Thymus (tissue), 11 donors: ENCODE data around the gene TAS2R41. TPM values are rescaled to one million over a fixed set of nuclear protein-coding genes. Genes with fewer than 3 reads are reported as not detected.

Source experiments
- DNase-seq, 9 donors: peaks; one replicate each; pipeline ENCODE4 v3.0.0-alpha.2; 2013; ENCODE audit warnings: low spot score in 9 of 9, low read depth in 6 of 9, missing footprints in 1 of 9
- H3K27ac ChIP-seq, 2 donors: one replicate each; pipeline ENCODE4 v1.5.1; 2013; ENCODE audit warnings: control low read depth in 1 of 2, low read depth in 1 of 2, low read length in 1 of 2, mild to moderate bottlenecking in 1 of 2, moderate library complexity in 1 of 2
- H3K27me3 ChIP-seq, 2 donors: one replicate each; pipeline ENCODE4 v1.5.1; 2013; ENCODE audit warnings: low read length in 1 of 2; ENCODE audit not compliant: control insufficient read depth in 2 of 2, insufficient read depth in 1 of 2
- H3K36me3 ChIP-seq, 2 donors: one replicate each; pipeline ENCODE4 v1.5.1; 2013; ENCODE audit warnings: low read length in 1 of 2, mild to moderate bottlenecking in 1 of 2, moderate library complexity in 1 of 2; ENCODE audit not compliant: control insufficient read depth in 2 of 2, insufficient read depth in 2 of 2
- H3K4me1 ChIP-seq, 2 donors: one replicate each; pipeline ENCODE4 v1.5.1; 2013; ENCODE audit warnings: low read length in 2 of 2; ENCODE audit not compliant: control insufficient read depth in 2 of 2, insufficient read depth in 2 of 2
- H3K4me3 ChIP-seq, 2 donors: one replicate each; pipeline ENCODE4 v1.5.1; 2013; ENCODE audit warnings: low read length in 2 of 2, control low read depth in 1 of 2, mild to moderate bottlenecking in 1 of 2
- H3K9me3 ChIP-seq, 2 donors: one replicate each; pipeline ENCODE4 v1.5.1; 2013; ENCODE audit warnings: low read length in 1 of 2, mild to moderate bottlenecking in 1 of 2; ENCODE audit not compliant: control insufficient read depth in 2 of 2, insufficient read depth in 1 of 2
- WGBS: extraction: QIAGEN DNeasy Blood & Tissue Kit; methylation state at CpG from one replicate; pipeline ENCODE4 v1.1.7; 2013; 5-methylcytosine and 5-hydroxymethylcytosine counted together
- polyA plus RNA-seq: library from polyadenylated mRNA; stranded (reverse); fragments of 200-250 nt; gene quantifications from one replicate; pipeline ENCODE4 v1.2.3, GENCODE V29; 2013
- total RNA-seq: library from RNA; stranded (reverse); fragments of 120-200 nt; gene quantifications from one replicate; pipeline ENCODE4 v1.2.4, GENCODE V29; 2013
- donor health status: healthy.

The TAS2R41 gene
- total and polyA plus RNA-seq, 2 donors, result 0.02 to 0.24 TPM

GRCh38 chr7:143452495-143452894 lies 25.2 kb upstream of the TAS2R41 start:
- H3K9me3 ChIP-seq, result no peaks in the 10 kb centered on the region
- H3K36me3 ChIP-seq, result no peaks in the 10 kb centered on the region
- no peaks in the 10 kb centered on the region for H3K27me3 ChIP-seq
- WGBS, result 94% methylated on average over 2 of the region's 2 CpGs
- peaks cover 0 to 8% of the 10 kb centered on the region in 2 donors for H3K4me1 ChIP-seq
- no peak overlapping the region for H3K27ac ChIP-seq
- no peak for DNase-seq
- no peak overlapping the region for H3K4me3 ChIP-seq

GRCh38 chr7:143454091-143454680 lies 23.5 kb upstream of the TAS2R41 start:
- 93% methylated on average over 1 of the region's 1 CpG for WGBS

GRCh38 chr7:143455491-143455890 lies 22.2 kb upstream of the TAS2R41 start:
- Histone ChIP-seq H3K27ac (no peak overlapping the region), H3K27me3 (no peaks in the 10 kb centered on the region), H3K9me3 (no peaks in the 10 kb centered on the region), H3K36me3 (no peaks in the 10 kb centered on the region), H3K4me3 (no peak overlapping the region), H3K4me1 (peaks cover 0 to 8% of the 10 kb centered on the region in 2 donors)
- no peak for DNase-seq
- 96% methylated on average over 2 of the region's 2 CpGs for WGBS

More at GRCh38 chr7:143454091-143454680, 23.5 kb upstream of the TAS2R41 start:
- no peak overlapping the region for H3K27ac ChIP-seq
- no peaks in the 10 kb centered on the region for H3K27me3 ChIP-seq
- H3K36me3 ChIP-seq, result no peaks in the 10 kb centered on the region
- no peak overlapping the region for H3K4me3 ChIP-seq
- peaks cover 0 to 8% of the 10 kb centered on the region in 2 donors for H3K4me1 ChIP-seq
- DNase-seq, result no peak
- no peaks in the 10 kb centered on the region for H3K9me3 ChIP-seq

- Histone ChIP-seq H3K4me1 (peaks cover 0 to 8% of the 10 kb centered on the region in 2 donors), H3K27me3 (no peaks in the 10 kb centered on the region), H3K27ac (no peak overlapping the region), H3K4me3 (no peak overlapping the region), H3K9me3 (no peaks in the 10 kb centered on the region), H3K36me3 (no peaks in the 10 kb centered on the region)
- no peak for DNase-seq
- WGBS, result 83% methylated on average over 4 of the region's 4 CpGs
These were observed 21.7 kb upstream of the TAS2R41 start for GRCh38 chr7:143455942-143456341.

- H3K27me3 ChIP-seq, result no peaks in the 10 kb centered on the region
- 94% methylated on average over 4 of the region's 4 CpGs for WGBS
- no peak overlapping the region for H3K27ac ChIP-seq
- DNase-seq, result no peak
- H3K36me3 ChIP-seq, result no peaks in the 10 kb centered on the region
- H3K4me3 ChIP-seq, result no peak overlapping the region
- no peaks in the 10 kb centered on the region for H3K9me3 ChIP-seq
- peaks cover 0 to 8% of the 10 kb centered on the region in 2 donors for H3K4me1 ChIP-seq
These were observed 20.5 kb upstream of the TAS2R41 start for GRCh38 chr7:143456992-143457793.

GRCh38 chr7:143458263-143458662 lies 19.4 kb upstream of the TAS2R41 start:
- Histone ChIP-seq H3K36me3 (no peaks in the 10 kb centered on the region), H3K4me3 (no peak overlapping the region), H3K4me1 (peaks cover 0 to 2% of the 10 kb centered on the region in 2 donors), H3K9me3 (no peaks in the 10 kb centered on the region), H3K27me3 (no peaks in the 10 kb centered on the region), H3K27ac (peak overlapping the region in 1 of 2 donors; percentile 4)
- 97% methylated on average over 3 of the region's 3 CpGs for WGBS
- DNase-seq, result no peak

- DNase-seq, result no peak
- Histone ChIP-seq H3K4me3 (no peak overlapping the region), H3K27ac (peak overlapping the region in 1 of 2 donors; percentile 4), H3K27me3 (no peaks in the 10 kb centered on the region), H3K4me1 (no peaks in the 10 kb centered on the region), H3K36me3 (no peaks in the 10 kb centered on the region), H3K9me3 (no peaks in the 10 kb centered on the region)
- WGBS, result 93% methylated on average over 3 of the region's 3 CpGs
These were observed 19.0 kb upstream of the TAS2R41 start for GRCh38 chr7:143458681-143459080.

GRCh38 chr7:143459359-143459758 lies 18.3 kb upstream of the TAS2R41 start:
- H3K36me3 ChIP-seq, result no peaks in the 10 kb centered on the region
- 100% methylated on average over 1 of the region's 1 CpG for WGBS
- no peaks in the 10 kb centered on the region for H3K4me1 ChIP-seq
- H3K27me3 ChIP-seq, result no peaks in the 10 kb centered on the region
- H3K4me3 ChIP-seq, result no peak overlapping the region
- H3K27ac ChIP-seq, result no peak overlapping the region
- H3K9me3 ChIP-seq, result no peaks in the 10 kb centered on the region
- DNase-seq, result no peak

- no peak for DNase-seq
- 95% methylated on average over 4 of the region's 4 CpGs for WGBS
- H3K36me3 ChIP-seq, result no peaks in the 10 kb centered on the region
- H3K27ac ChIP-seq, result no peak overlapping the region
- H3K4me3 ChIP-seq, result no peak overlapping the region
- no peaks in the 10 kb centered on the region for H3K9me3 ChIP-seq
- no peaks in the 10 kb centered on the region for H3K27me3 ChIP-seq
- no peaks in the 10 kb centered on the region for H3K4me1 ChIP-seq
These were observed 17.2 kb upstream of the TAS2R41 start for GRCh38 chr7:143460271-143460979.
